Panc1 (cell line): ENCODE measurements around the gene ADAMTS14. TPM values are rescaled to one million over a fixed set of nuclear protein-coding genes. Genes with fewer than 3 reads are reported as not detected.

Experiments used
- ATAC-seq: fragments of 200-7000 bp; cut with Tn5 transposase; 2 replicates; pipeline ENCODE4 v1.9.1; 2020; ENCODE audit warnings: mild to moderate bottlenecking, moderate library complexity
- BruUV-seq: library from RNA; stranded (reverse); fragments of 400-500 nt; replicated peaks from 2 replicates; lab custom pipeline; 2021; lab: Mats Ljungman, UMichigan
- CTCF ChIA-PET: fragments of 300-600 bp; sonication (Branson Sonifier 250); formaldehyde crosslinking; loops from one replicate; lab custom pipeline; 2022; ENCODE audit warnings: antibody characterized with exemption; lab: Charles Lee
- POLR2A ChIA-PET: fragments of 300-600 bp; sonication (Branson Sonifier 250); formaldehyde crosslinking; loops from one replicate; lab custom pipeline; 2022; ENCODE audit warnings: antibody characterized with exemption; lab: Charles Lee
- DNase-seq: peaks from one replicate; pipeline ENCODE4 v3.0.0-alpha.2; 2010; ENCODE audit warnings: low read depth, low spot score
- H3K27ac ChIP-seq: 2 replicates; pipeline ENCODE4 v1.5.1; 2011; ENCODE audit warnings: mild to moderate bottlenecking, low read length, inconsistent platforms
- H3K27me3 ChIP-seq: fragments of 200-500 bp; sonication (Bioruptor generic); 2 replicates; pipeline ENCODE4 v1.6.0; 2014; ENCODE audit warnings: low read length, inconsistent platforms; ENCODE audit not compliant: control insufficient read depth, insufficient read depth
- H3K36me3 ChIP-seq: fragments of 200-500 bp; sonication (Bioruptor generic); 2 replicates; pipeline ENCODE4 v1.5.1; 2014; ENCODE audit warnings: inconsistent platforms, mild to moderate bottlenecking, low read length, moderate library complexity; ENCODE audit not compliant: control insufficient read depth, insufficient read depth
- H3K4me1 ChIP-seq: 2 replicates; pipeline ENCODE4 v1.5.1; 2011; ENCODE audit warnings: inconsistent platforms, mild to moderate bottlenecking, low read length, moderate library complexity; ENCODE audit not compliant: control insufficient read depth, insufficient read depth
- H3K4me3 ChIP-seq, 2 experiments: 2 replicates each; pipeline ENCODE4 v1.5.1; 2011 to 2012; ENCODE audit warnings: low read depth in 2 of 2, low read length in 2 of 2, mild to moderate bottlenecking in 2 of 2, inconsistent platforms in 1 of 2, moderate library complexity in 1 of 2
- H3K9me3 ChIP-seq: fragments of 200-500 bp; sonication (Bioruptor generic); 2 replicates; pipeline ENCODE4 v1.5.1; 2014; ENCODE audit warnings: low read depth, mild to moderate bottlenecking, inconsistent platforms, low read length, moderate library complexity; ENCODE audit not compliant: control insufficient read depth, insufficient read depth
- CTCF ChIP-seq: fragments of 450-650 bp; IDR thresholded peaks from 2 replicates; pipeline ENCODE4 v1.5.1; 2017; ENCODE audit warnings: mild to moderate bottlenecking
- POLR2AphosphoS5 ChIP-seq: IDR thresholded peaks from 2 replicates; pipeline ENCODE4 v1.6.1; 2012; ENCODE audit warnings: mild to moderate bottlenecking, low read depth, low read length, moderate library complexity
- REST ChIP-seq, 2 experiments: IDR thresholded peaks; 2 replicates each; pipeline ENCODE4 v1.6.1; 2011 to 2012; ENCODE audit warnings: low read depth in 2 of 2, control low read depth in 1 of 2, low read length in 1 of 2, mild to moderate bottlenecking in 1 of 2, moderate library complexity in 1 of 2; ENCODE audit not compliant: insufficient read depth in 1 of 2
- SIN3A ChIP-seq: IDR thresholded peaks from 2 replicates; pipeline ENCODE4 v1.6.1; 2012; ENCODE audit warnings: low read depth, mild to moderate bottlenecking, low read length, moderate library complexity, borderline replicate concordance; ENCODE audit not compliant: insufficient read depth
- TCF7L2 ChIP-seq: IDR thresholded peaks from 2 replicates; pipeline ENCODE4 v1.6.1; 2011; ENCODE audit warnings: mild to moderate bottlenecking, low read depth, low read length, inconsistent platforms
- in situ Hi-C: cut with HindIII; loops from 2 replicates; pipeline ENCODE4 v1.10.0; 2016; ENCODE audit warnings: low sequenced_read_pairs, low pct_unique_long_range_greater_than_20kb
- intact Hi-C: fragments of 100-400 bp; cut with micrococcal nuclease; formaldehyde crosslinking; loops from one replicate; pipeline ENCODE4 v1.10.0; 2022; ENCODE audit not compliant: unreplicated experiment
- total RNA-seq: library from RNA; stranded (reverse); gene quantifications from one replicate; pipeline ENCODE4 v1.2.1, GENCODE V29; 2021; ENCODE audit not compliant: unreplicated experiment

The ADAMTS14 gene
- total RNA-seq, 1 experiment from 2014 or later: 0.67 TPM

- Histone ChIP-seq H3K4me1 (no peaks in the 10 kb centered on the region), H3K9me3 (no peaks in the 10 kb centered on the region), H3K27me3 (peaks cover 10% of the 10 kb centered on the region), H3K36me3 (no peaks in the 10 kb centered on the region), H3K27ac (no peak overlapping the region), H3K4me3 (no peak overlapping the region)
- ATAC-seq (0 out of 2 replicates have a peak, but pooled peaks have one; percentile 58), DNase-seq (no peak)
- intact Hi-C loops (no loop called here), in situ Hi-C loops (no loop called here)
- ChIA-PET POLR2A (no interaction called here), CTCF (interaction anchor here (1.0 kb wide), 1 partner anchor 19 kb away, joined by 4 read pairs; no protein-coding TSS in a partner anchor)
- no peak for TF ChIP-seq SIN3A
- TF ChIP-seq POLR2AphosphoS5: no peak
- TF ChIP-seq CTCF: no peak
- TF ChIP-seq TCF7L2: no peak
- no peak for TF ChIP-seq REST (IDR thresholded peaks at IDR 0.05; ENCODE audit: insufficient read depth in 1 of 2, low read depth in 2 of 2, low read length in 1 of 2)
- no TSS peak for BruUV-seq
These were observed 65.9 kb downstream of the ADAMTS14 start for GRCh38 chr10:70738006-70738760.

- CTCF ChIA-PET: interaction anchor here (1.0 kb wide), 1 partner anchor 19 kb away, joined by 4 read pairs; no protein-coding TSS in a partner anchor
- ATAC-seq (no peak), DNase-seq (no peak)
- intact Hi-C loops: no loop called here
- H3K4me1 ChIP-seq: no peaks in the 10 kb centered on the region
- in situ Hi-C loops: no loop called here
- no peaks in the 10 kb centered on the region for H3K9me3 ChIP-seq
- no peak overlapping the region for H3K27ac ChIP-seq
- POLR2A ChIA-PET: no interaction called here
- H3K4me3 ChIP-seq: no peak overlapping the region
- TF ChIP-seq REST (IDR thresholded peaks at IDR 0.05; ENCODE audit: insufficient read depth in 1 of 2, low read depth in 2 of 2, low read length in 1 of 2) (no peak), TCF7L2 (no peak), SIN3A (no peak), POLR2AphosphoS5 (no peak), CTCF (no peak)
- no peaks in the 10 kb centered on the region for H3K36me3 ChIP-seq
- BruUV-seq: no TSS peak
- peaks cover 10% of the 10 kb centered on the region for H3K27me3 ChIP-seq
These were observed 66.4 kb downstream of the ADAMTS14 start for GRCh38 chr10:70738761-70739121.
